AG09309 (cell line): ENCODE measurements around the gene PTPRB.
A peak's percentile ranks its signal among the peaks of the same experiment; 100 is the strongest.

Experiments
- DNase-seq: peaks from one replicate; pipeline ENCODE4 v3.0.0-alpha.2; 2010; ENCODE audit warnings: low read depth
- H3K4me3 ChIP-seq: 2 replicates; pipeline ENCODE4 v1.5.1; 2011; ENCODE audit warnings: mild to moderate bottlenecking, low read depth, low read length, moderate library complexity; ENCODE audit not compliant: control insufficient read depth
- CTCF ChIP-seq: IDR thresholded peaks from 2 replicates; pipeline ENCODE4 v1.5.1; 2011; ENCODE audit warnings: mild to moderate bottlenecking, low read depth, low read length, inconsistent platforms; ENCODE audit not compliant: insufficient read depth, control insufficient read depth; ENCODE audit errors: missing control alignments

Gene PTPRB

GRCh38 chr12:70666364-70666763, 29.1 kb upstream of the PTPRB start:
- H3K4me3 ChIP-seq = no peak overlapping the region
- TF ChIP-seq CTCF = no peak
- DNase-seq = no peak

- no peak for TF ChIP-seq CTCF
- H3K4me3 ChIP-seq = no peak overlapping the region
- DNase-seq = no peak
Observed at GRCh38 chr12:70664465-70664881, 27.2 kb upstream of the PTPRB start.

GRCh38 chr12:70663838-70664237, 26.6 kb upstream of the PTPRB start:
- no peak for DNase-seq
- TF ChIP-seq CTCF = no peak

GRCh38 chr12:70661466-70662161, 24.4 kb upstream of the PTPRB start:
- H3K4me3 ChIP-seq = no peak overlapping the region
- DNase-seq = peak; percentile 63
- TF ChIP-seq CTCF = no peak

More at GRCh38 chr12:70663838-70664237, 26.6 kb upstream of the PTPRB start:
- no peak overlapping the region for H3K4me3 ChIP-seq

- no peak overlapping the region for H3K4me3 ChIP-seq
- peak; percentile 39 for DNase-seq
- no peak for TF ChIP-seq CTCF
Observed at GRCh38 chr12:70660620-70661219, 23.5 kb upstream of the PTPRB start.

GRCh38 chr12:70660002-70660604, 22.9 kb upstream of the PTPRB start:
- TF ChIP-seq CTCF = no peak
- H3K4me3 ChIP-seq = no peak overlapping the region
- DNase-seq = no peak
